HG02981 (cell line): Measurements from ENCODE around the gene DSE.

Source experiments
- ATAC-seq: cut with Tn5 transposase; IDR thresholded peaks from one replicate; pipeline ENCODE4 v1.9.1; 2021; ENCODE audit warnings: mild to moderate bottlenecking, moderate library complexity; ENCODE audit not compliant: unreplicated experiment

Gene DSE

DNA sequence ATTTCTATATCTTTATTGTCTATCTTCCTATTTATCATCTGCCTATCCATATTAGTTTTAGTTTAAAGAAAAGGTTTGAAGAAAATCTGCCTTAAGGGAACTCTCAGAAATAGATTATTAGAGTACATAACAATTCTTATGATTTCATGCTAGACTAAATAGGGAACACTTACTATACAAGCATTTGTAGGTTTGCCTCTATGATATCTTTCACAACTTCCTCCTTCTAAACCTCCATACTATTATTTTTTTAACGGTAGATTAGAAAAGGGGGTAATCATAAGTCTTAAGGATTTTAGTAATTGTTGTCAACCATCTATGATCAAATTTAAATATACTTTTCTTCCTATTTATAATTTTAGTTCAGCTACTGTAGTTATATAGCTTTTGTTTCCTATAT lies 11.6 kb upstream of the DSE start:
- no peak for ATAC-seq

DNA sequence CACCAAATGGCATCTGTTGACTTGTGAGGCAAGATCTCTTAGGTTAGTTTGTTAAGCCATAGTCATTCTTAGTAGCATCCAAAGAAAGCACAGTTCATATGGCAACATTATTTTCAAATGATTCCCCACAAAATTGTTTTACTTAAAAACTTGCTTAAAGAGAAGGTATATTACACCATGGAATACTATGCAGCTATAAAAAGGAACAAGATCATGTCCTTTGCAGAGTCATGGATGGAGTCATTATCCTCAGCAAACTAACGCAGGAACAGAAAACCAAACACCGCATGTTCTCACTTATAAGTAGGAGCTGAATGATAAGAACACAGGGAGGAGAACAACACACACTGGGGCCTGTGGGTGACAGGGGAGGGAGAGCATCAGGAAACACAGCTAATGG lies 10.9 kb upstream of the DSE start:
- no peak for ATAC-seq

- no peak for ATAC-seq
Observed at GRCh38 chr6:116362276-116362675, 8.5 kb upstream of the DSE start.

GRCh38 chr6:116363759-116364158 lies 7.0 kb upstream of the DSE start:
- no peak for ATAC-seq

- ATAC-seq, result no peak
Observed at GRCh38 chr6:116364321-116364720, 6.4 kb upstream of the DSE start.

DNA sequence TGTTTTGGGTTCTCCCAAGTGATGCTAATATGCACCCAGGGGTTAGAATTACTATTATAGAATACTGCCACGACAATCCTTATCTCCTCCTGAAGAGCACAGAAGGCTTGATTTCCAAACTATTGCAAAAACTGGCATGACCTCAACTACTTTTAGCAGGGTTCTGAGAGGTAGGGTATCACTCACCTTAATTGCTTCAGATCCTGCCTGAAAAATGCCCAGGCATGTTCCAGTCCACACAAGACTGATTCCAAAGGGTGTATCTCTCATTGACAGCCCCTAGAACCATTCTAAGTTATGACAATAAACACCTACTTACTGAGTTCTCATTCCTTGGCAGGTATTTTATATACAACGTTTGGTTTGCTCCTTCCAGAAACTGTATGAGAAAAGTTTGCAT lies 5.0 kb upstream of the DSE start:
- no peak for ATAC-seq

DNA sequence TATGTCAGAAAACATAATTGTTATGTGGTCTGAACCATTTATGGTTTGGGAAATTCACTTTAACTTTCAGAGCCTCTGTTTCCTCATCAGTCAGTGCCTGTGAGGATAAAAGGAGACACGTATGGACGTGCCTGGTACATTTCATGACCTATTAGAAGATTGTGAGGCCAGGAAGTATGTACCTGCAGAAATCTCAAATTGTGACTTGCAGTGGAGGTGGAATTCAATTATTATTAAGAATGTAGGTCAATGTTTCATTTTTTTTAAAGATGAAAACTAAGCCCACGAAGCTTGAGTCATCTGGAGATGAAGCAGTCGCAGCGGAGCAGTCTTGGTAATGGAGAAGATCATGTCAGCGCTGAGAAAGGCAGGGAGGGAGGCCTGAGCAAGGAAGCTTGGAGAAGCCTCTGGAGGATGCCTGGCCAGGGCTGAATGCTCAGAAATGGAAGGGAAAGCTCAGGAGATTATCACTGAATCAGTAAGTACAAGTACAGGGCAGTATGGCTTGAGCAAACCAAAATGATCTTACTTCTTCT lies 3.9 kb upstream of the DSE start:
- ATAC-seq, result no peak

DNA sequence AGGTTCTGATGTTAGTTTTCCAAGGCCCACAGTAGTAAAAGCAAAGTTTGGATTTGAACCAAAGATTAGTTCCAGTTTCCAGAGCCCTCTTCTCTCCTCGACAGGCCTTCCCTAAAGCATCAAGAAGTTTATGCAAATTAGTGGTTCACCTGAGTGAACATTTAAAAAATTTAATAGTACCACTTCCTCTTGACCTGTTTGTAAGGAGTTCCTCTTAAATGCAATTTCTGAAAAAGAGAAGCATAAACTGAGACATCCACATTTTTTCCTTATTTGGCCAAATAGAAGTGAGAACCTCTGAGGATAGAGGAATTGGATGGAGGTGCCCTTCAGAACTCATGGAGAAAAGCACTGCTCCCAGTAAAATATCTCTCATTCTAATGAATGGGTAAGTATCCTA lies 1.2 kb upstream of the DSE start:
- peak; percentile 40 for ATAC-seq

- peak; percentile 36 for ATAC-seq
Observed at GRCh38 chr6:116369964-116370759, 585 bp upstream of the DSE start.

- peak; percentile 43 for ATAC-seq
Observed at GRCh38 chr6:116371120-116371917, 572 bp downstream of the DSE start.

- ATAC-seq, result no peak
Observed at GRCh38 chr6:116371918-116372209, 1.1 kb downstream of the DSE start.

DNA sequence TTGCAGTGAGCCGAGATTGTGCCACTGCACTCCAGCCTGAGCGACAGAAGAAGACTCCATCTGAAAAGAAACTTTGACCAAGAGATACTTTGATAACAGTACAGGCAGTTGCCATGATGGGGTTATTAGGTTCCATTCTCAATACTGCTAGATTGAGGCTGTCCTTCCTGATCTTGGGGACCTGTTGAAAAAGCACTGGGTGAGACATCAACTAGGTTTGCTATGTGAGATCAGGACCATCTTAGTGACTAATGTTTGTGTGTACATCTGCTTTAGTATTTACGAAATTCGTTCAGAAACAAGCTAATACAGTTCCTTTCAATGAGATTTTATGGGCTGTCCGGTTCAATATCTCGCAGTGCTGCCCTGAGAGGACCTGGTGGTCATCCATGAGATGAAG lies 2.6 kb downstream of the DSE start:
- ATAC-seq, result no peak

DNA sequence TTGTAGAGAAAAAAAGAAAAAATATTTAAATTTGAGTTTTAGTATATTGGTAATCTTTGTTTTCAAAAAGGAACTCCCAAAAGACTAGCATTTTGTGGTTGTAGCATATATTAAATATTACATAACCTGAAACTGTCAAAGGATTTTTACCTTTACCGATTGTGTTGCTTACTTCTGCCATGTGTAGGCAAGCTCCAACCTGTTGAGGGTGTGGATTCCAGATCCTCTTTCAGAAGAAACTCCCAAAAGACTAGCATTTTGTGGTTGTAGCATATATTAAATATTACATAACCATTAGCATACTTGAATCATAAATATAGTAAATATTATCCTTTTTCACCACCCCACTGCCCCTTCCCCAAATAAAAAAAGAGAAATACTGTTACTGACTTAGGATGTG lies 3.2 kb downstream of the DSE start:
- no peak for ATAC-seq

- no peak for ATAC-seq
Observed at GRCh38 chr6:116374586-116374985, 3.8 kb downstream of the DSE start.

DNA sequence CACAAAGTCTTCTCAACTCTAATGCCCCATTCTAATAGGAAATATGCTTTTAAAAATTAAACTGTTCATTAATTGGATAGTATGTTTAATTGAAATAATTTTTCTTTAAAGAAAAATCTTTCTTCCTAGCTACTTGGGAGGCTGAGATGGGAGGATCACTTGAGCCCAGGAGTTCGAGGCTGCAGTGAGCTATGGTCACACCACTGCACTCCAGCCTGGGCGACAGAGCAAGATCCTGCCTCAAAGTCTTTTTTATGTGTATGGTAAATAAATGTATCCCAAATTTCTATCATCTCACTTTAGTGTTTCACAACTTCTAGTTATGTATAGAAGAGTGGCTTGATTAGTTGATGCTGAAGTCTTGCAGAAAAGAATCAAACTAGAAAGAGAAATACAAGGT lies 4.5 kb downstream of the DSE start:
- ATAC-seq, result no peak

- no peak for ATAC-seq
Observed at GRCh38 chr6:116376149-116376548, 5.4 kb downstream of the DSE start.

GRCh38 chr6:116379764-116380163 lies 9.0 kb downstream of the DSE start:
- no peak for ATAC-seq

DNA sequence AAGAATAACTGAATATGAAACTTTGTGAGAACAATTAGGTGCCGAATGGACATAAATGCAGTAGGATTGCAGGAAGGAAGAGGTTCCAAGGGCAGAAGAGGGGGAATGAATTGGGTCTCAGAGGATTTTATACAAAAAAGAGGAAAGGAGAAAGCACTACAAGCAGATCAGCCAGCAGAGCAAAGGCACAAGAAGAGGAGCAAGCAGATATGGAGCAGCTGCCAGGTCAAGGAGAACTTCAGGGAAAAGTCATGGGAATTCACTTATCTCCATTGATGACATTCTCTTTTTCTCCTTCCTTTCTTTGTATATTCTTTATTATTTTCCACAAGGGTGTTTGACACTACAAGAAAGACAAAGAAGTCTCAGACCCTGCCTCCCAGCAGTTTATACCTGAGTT lies 9.6 kb downstream of the DSE start:
- ATAC-seq, result no peak

- ATAC-seq, result no peak
Observed at GRCh38 chr6:116381000-116381399, 10.3 kb downstream of the DSE start.

DNA sequence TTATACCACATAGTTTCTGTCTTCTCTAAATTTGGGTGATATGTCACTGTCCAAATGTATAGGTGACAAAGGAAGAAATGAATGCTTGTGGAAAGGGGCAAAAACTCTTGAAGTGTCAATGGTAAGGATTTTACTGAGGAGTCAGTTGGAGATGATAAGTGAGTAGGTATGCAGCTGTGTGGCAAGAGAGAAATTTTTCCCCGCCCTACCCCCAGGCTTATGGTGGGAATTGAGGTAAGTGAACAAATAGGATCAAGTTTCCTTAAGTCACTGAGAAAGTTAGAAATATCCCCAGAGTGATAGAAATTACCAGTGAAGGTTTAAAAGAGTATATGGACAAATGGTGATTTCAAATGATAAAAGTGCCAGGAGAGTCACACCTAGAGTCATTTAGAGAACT lies 11.8 kb downstream of the DSE start:
- ATAC-seq, result no peak

DNA sequence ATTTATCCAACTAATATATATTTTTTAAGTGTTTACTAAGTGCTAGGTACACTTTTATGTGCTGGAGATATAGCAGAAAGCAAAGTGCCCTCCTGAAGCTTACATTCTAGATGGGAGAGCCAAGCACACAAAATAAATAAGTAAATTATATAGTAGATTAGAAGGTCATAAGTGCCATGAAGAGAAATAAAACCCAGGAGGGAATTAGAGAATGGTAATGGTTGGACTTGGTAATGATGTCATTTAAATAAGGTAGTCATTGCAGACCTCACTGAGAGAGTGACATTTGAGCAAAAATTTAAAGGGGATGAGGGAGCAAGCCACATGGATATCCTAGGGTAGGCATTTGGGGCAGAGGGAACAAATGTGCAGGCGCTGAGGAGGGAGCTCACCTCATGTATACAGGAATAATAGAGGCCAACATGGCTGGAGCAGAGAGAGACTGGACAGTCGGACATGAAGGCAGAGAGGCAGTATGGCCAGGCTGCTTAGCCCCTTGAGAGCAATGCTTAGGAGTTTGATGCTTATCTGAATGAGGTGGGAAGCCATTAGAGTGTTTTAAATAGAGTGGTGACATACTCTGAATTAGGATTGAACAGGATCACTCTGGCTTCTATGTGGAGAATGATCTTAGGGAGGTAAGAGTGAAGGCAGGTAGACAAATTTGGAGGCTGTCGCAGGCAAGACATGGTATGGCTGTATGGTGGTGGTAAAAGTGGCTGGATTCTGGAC lies 14.1 kb downstream of the DSE start:
- ATAC-seq, result no peak

- no peak for ATAC-seq
Observed at GRCh38 chr6:116385459-116385802, 14.7 kb downstream of the DSE start.
